ENCODE results near the gene OR10H5.
"Not testable (repeated sequence)": the region's sequence is repeated elsewhere in the genome, so short reads cannot be mapped to it uniquely, and the experiment has no call there.

The OR10H5 gene

GRCh38 chr19:15829786-15830185, 42.3 kb downstream of the OR10H5 start:
- FAIRE-seq (no peak), DNase-seq (ENCODE audit: insufficient read length, low spot score) (no peak)
- no peak for TF ChIP-seq CTCF (IDR thresholded peaks at IDR 0.05; ENCODE audit: insufficient read depth, missing control alignments)

GRCh38 chr19:15831626-15832025, 44.2 kb downstream of the OR10H5 start:
- DNase-seq (ENCODE audit: insufficient read length, low spot score) (no peak), FAIRE-seq (no peak)
- TF ChIP-seq CTCF (IDR thresholded peaks at IDR 0.05; ENCODE audit: insufficient read depth, missing control alignments): no peak

GRCh38 chr19:15834232-15834631, 46.8 kb downstream of the OR10H5 start:
- DNase-seq (ENCODE audit: insufficient read length, low spot score): not testable (repeated sequence)

GRCh38 chr19:15835565-15836329, 48.3 kb downstream of the OR10H5 start:
- FAIRE-seq; DNase-seq (ENCODE audit: insufficient read length, low spot score): not testable (repeated sequence)

More at GRCh38 chr19:15834232-15834631, 46.8 kb downstream of the OR10H5 start:
- FAIRE-seq: not testable (repeated sequence)

GRCh38 chr19:15836330-15837220, 49.1 kb downstream of the OR10H5 start:
- no peak for FAIRE-seq
- DNase-seq (ENCODE audit: insufficient read length, low spot score): no peak
- TF ChIP-seq CTCF (IDR thresholded peaks at IDR 0.05; ENCODE audit: insufficient read depth, missing control alignments): no peak

GRCh38 chr19:15837221-15837731, 49.8 kb downstream of the OR10H5 start:
- TF ChIP-seq CTCF (IDR thresholded peaks at IDR 0.05; ENCODE audit: insufficient read depth, missing control alignments): no peak
- no peak for FAIRE-seq
- DNase-seq (ENCODE audit: insufficient read length, low spot score): no peak

GRCh38 chr19:15838351-15838750, 50.9 kb downstream of the OR10H5 start:
- no peak for TF ChIP-seq CTCF (IDR thresholded peaks at IDR 0.05; ENCODE audit: insufficient read depth, missing control alignments)
- FAIRE-seq: no peak
- no peak for DNase-seq (ENCODE audit: insufficient read length, low spot score)

GRCh38 chr19:15839888-15840287, 52.4 kb downstream of the OR10H5 start:
- not testable (repeated sequence) for FAIRE-seq; DNase-seq (ENCODE audit: insufficient read length, low spot score)

All from D721Med (cell line).